HG02870 (cell line): Measurements from ENCODE around the gene DMD.
A peak's percentile ranks its signal among the peaks of the same experiment; 100 is the strongest.

Experiments used
- ATAC-seq: cut with Tn5 transposase; IDR thresholded peaks from one replicate; pipeline ENCODE4 v1.9.1; 2021; ENCODE audit warnings: mild to moderate bottlenecking, moderate library complexity; ENCODE audit not compliant: unreplicated experiment

DMD gene

DNA sequence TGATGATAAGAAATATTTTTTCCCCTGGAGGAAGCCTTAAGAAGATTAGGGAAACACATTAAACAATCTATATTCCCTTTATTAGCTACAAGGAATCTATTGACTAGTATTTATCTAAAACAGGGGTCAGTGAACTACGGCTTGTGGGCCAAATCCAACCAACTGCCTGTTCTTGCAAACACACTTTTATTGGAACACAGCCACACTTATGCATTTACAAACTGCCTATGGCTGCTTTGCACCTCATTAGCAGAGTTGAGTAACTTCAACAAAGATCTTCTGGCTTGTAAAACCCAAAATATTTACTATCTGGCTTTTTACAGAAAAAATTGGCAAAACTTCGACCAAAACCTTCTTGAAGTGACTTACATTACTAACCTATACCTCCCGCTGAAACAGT is 1405.6 kb downstream of the DMD start:
- ATAC-seq: no peak

DNA sequence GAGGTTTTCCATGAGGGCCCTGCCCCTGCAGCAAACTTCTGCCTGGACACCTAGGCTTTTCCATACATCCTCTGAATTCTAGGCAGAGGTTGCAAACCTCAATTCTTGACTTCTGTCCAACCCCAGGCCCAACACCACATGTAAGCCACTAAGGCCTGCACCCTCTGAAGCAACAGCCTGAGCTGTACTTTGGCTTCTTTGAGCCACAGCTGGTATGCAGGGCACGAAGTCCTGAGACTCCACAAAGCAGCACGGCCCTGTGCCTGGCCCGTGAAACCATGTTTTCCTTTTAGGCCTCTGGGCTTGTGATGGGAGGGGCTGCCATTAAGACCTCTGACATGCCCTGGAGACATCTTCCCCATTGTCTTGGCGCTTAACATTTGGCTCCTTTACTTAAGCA is 1411.1 kb downstream of the DMD start:
- no peak for ATAC-seq

DNA sequence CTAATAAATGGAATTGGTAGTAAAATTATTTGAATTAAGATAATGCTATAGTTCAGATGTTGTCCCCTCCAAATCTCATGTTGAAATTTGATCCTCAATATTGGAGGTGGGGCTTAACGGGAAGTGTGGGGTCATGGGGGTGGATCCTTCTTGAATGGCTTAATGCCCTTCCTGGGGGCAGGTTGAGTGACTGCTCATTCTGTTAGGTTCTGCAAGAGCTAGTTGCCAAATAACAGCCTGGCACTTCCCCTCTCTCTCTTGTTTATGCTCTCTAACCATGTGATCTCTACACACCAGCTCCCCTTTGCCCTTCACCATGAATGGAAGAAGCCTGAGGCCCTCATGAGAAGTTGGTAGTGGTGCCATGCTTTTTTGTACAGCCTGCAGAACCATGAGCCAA is 1414.7 kb downstream of the DMD start:
- no peak for ATAC-seq

DNA sequence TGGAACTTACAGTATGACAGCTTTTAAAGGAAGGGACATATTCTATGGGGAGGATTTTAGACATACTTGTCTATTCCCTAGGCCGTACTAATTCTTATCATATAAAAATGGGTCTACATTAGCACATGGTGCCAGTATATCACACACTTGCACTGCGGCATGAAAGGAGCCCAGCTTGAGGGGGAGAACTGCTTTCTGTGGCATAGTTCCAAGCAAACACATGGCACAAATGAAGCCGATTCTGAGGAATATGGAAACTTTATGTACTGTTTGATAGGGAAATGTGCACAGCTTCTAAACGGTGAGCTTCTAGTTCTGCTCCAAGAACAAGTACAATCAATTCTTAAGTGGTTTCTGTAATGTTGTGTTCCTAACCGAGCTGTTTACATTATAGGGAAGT is 1463.9 kb downstream of the DMD start:
- no peak for ATAC-seq

DNA sequence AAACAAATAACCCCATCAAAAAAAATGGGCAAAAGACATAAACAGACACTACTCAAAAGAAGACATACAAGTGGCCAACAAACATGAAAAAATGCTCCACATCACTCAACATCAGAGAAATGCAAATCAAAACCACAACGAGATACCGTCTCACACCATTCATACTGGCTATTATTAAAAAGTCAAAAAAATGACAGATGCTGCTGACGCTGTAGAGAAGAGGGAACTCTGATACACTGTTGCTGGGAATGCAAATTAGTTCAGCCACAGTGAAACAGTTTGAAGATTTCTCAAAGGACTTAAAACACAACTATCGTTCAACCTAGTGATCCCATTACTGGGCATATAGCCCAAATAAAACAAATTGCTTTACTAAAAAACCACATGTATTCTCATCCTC is 1468.3 kb downstream of the DMD start:
- ATAC-seq: no peak

DNA sequence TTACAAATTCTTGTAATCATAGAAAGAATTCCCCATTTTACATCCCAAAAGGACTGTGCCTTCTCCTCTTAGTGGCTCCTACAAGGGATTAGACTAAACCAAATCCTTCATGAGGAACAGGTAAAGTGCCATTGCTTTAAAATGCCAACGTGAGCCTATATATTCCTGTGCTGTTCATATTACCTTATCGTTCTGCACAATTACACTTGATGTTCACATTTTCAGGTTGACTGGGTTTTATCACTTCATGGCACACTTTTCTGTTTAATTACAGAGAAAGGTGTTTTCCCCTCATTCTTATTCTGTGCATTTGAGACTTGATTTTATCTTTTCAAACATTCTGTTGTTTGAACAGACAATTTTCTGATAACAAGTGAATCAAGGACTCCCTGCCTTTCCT is 1493.9 kb downstream of the DMD start:
- ATAC-seq: no peak

DNA sequence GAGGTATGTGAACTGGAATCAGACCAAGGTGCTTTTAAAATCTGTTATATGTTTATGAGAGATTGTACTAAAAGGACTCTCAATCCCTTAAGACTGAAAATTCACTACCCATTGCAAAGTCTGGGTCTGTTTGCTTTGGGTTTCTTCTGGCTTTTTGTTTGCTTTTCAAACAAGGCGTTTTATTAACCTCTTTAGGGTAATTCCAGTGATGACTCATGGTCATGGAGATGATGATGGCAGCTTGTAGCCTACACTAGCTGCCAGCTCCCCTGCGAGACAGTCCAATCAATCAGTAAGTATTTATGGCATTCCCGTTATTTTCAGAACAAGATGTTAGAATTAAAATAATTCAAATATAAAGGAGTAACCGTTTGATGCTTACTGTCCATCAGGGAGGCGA is 1495.7 kb downstream of the DMD start:
- ATAC-seq: no peak

DNA sequence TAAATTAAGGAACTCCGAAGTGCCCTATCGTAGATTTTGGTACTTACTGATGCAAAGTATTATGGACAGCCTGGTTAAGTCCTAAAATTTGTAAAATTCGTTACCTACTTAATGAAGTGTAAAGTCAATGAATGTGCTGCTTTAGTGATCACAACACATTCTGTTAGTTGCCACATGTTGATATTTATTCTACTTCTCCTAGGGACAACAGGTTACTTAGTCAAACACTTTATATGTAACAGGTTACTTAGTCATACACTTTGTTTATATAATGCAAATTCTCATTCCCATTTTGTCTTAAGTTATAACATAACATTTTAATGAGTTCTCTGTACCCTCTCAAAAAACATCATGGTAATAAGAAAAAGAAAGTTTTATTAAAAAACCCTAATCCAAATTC is 1496.6 kb downstream of the DMD start:
- no peak for ATAC-seq

DNA sequence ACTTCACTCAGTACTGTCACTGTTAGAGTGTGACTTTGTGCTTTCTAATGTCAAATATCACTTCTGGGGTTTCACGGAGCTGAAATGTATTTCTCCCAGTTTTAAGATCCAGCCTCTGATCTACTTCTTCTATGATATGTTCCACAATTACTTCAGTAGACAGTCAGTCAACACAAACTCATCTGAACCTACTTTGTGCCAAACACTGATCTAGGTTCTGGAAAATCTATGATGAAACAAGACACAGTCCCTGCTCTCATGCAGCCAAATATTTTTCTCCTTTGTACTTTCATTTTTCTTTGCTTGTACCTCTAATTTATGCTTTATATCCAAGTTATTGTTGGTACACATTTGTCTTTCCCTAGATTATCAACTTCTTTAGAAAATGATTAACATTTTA is 1498.2 kb downstream of the DMD start:
- ATAC-seq: no peak

DNA sequence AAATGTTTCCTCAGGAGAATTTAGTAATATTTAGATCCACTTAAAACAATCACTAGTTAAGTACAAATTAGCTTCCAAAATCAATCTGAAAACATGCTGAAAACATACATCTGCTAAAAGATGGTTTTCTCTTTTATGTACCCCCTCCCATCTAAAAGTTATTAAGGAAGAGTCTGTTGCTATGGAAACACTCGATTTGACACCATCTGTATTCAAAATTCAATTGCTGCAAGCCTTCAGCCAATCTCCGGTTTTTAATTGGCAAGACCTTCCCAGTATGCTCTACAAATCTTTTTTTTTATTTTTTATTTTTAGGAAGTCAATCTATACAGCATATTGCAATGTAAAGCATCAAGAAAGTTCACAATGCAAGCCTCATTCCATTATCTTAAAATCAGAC is 1500.2 kb downstream of the DMD start:
- ATAC-seq: no peak

DNA sequence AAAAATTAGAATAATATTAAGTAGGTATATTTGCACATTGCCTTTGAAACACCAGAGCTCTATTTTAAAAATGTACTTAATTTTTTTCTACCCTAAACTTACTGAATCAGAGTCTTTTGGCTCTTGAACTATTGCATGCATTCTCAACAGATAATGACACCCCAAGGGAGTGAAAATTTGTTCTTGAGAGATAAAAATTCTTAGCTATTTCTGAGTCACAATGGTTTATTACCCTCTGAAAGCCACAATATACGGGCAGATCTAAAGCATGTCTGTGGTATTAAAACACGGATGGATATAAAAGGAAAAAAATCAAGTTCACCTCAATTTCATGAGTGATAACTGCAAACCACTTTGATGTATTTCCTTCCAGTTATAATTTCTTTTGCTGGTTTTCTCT is 1503.2 kb downstream of the DMD start:
- no peak for ATAC-seq

DNA sequence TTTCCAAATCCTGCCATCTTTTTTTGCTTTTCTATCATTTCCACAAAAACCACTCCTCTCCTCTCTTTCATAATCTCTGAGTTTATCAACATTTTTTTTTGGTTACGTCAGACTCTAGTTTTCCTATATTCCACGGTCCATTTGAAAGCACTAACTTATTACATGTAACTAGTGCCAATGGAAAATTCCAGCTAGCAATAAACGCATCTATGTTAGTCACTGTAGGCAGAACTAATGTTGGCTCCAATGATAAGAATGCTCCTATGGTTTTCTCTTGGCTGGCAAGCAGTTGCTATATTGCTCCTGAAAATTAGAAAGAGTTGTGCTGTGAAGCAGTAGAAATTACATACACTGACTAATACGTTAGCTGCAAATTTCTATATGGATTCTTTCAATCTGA is 1504.9 kb downstream of the DMD start:
- ATAC-seq: no peak

DNA sequence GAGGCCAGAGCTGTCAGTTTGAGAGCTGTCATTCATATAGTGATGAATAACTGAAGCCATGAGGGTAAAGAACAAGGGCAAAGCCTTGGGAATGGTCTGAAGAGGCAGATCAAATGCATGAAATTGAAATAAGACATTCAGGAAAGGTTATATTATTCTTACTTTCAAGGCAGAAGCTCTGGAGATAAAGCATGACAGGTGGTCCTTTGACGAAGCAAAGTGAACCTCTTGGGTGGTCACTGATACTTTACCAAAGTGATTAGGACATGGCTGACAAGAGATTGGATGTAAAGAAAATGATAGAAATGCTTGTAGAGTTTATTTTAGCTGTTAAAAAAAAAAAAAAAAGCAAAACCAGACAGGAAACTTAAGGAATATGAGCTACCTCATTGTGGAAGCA is 1505.5 kb downstream of the DMD start:
- ATAC-seq: no peak

DNA sequence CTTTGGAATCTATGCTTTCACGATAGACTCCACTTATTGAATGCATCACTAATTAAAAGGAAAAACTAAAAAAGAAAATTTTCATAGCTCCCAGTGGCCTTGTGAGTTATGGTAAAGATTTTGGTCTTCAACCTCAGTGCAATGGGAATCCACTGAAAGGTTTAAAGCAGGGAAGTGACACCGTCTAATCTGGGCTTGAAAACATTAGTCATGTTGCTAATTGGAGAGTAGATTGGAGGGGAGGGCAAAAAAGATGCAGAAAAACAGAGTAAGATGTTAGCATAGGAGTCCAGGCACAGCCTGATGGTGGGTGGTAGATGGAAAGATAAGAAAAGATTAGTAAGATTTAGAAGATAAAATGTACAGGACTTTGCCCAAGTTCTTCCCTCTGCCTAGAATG is 1506.4 kb downstream of the DMD start:
- ATAC-seq: no peak

DNA sequence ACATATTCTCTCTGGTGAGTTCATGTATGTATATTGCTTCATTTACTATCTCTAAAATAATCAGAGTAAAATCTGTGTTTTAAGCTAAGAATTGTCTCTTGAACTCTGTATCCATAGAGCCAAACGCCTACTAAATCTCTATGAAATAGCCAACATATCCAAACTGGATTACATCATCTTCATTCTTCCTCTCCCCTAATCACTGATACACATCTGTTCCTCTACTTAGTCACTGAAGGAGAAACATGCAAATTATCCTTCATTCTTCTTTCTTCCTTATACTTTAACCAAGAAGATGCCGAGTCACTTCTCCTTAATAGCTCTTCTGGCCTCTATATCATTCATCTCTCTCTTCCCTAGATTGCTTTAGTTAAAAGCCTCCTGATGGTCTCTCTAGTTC is 1509.1 kb downstream of the DMD start:
- no peak for ATAC-seq

DNA sequence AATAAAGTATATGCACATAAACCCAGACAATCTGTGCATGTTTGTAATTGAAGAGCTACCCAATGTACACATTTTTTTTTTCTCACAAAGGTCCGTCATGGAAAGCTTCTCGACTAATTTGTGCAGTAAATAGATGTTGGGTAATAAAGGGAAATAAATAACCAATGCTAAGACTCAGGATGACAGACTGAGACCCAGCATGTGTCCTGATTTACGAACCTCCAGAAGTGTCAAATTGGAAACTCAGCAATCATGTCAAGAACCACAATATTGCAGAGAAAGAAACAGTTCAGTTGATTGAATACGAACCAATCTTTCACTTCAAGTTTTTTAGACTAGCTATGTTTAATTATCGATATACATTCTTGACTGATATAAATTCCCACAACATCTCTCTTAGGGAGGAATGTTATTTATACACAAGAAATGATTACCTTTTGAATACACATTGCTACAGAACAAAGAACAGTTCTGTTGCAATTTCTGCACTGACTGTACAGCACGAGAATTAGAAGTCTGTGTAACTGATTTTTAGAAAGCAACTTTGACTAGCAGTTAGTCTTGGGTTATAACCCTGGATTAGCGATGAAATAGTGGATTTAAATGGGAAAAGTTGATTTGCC is 1513.9 kb downstream of the DMD start:
- no peak for ATAC-seq

DNA sequence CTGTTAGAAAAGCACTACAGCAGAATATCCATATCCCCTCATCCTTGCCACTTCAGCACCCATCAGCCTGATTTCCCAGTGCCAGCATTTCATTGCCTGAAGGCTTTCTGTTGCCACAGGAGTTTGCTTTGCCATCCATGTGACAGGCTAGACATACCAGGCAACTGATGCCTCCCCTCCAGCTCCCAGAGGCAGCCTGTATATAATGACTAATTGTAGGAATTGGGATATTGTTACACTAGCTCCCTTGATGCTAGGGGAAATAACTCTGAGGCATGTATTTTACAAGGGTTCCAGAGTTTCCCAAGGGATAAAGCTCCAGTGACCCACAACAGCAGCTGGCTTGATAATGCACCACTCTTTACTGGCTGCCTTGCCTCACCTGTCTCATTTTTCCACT is 1531.5 kb downstream of the DMD start:
- no peak for ATAC-seq

DNA sequence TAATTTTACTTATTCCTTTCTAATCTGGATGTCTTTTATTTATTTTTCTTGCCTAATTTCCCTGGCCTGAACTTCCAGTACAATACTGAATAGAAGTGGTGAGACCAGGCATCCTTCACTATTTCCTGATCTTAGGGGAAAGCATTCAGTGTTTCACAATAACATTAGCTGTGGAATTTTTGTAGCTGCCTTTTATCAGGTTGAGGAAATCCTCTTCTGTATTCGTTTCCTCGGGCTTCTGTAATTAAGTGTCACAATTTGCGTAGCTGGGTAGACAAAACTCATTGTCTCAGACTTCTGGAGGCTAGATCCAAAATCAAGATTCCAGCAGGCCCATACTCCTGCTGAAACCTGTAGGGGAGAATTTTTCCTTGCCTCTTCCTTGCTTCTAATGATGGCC is 1541.1 kb downstream of the DMD start:
- no peak for ATAC-seq

DNA sequence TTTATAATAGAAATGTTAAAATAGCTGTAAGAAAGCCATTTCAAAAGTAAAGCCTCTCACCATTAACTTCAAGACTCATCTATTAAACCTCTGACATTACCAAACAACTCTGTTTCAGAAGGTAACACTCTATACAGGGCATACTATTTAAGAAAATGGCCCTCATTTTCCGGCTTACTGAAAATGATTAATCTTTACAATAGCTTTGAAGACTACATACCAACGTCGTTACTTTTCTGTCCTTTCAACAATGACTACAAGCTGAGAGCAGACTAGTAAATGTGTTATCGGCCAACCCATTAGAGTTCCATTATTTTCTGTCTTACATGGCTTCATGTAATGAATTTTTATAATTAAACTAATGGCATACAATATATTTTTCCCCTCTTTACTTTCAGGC is 1545.9 kb downstream of the DMD start:
- ATAC-seq: no peak

DNA sequence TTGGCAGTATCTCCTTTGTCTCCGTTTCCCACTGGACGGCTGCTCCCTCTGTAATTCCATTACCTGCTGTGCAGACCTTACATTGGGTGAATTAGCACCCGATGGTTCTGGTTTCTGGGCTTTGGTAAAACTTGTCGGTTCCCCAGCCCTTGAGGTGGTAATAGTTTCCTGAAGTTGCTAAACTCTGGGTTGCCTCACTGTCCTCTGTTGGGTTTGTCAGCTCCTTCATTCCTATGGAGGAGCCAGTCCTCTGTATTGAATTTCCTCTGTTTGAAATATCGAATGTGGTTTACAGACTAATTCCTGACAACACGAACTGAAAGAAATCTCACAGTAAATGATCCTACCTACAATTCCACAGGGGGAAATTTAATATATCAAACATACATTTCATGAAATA is 1548.2 kb downstream of the DMD start:
- ATAC-seq: no peak

DNA sequence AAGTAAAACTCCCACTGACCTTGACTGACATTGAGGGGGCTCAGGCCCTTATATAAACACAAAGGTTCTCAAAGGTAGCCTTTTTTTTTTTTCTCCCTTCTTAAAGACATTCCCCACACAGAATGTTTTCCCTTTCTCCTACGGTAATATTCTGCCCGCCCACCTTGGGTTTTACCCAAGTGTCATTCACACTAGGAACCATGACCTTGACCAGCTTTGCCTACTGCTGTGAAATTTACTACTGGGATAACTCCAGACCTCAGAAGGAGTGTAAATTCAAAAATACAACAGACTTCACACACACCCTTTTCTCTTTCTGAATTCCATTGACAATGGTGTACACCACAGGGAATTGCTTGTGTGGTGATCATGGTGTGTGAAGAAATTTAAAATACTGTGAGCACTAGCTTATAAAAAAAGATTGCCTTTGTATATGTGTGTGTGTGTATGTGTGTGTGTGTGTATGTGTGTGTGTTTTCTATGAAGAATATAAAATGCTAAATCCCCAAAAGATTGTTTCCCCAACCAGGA is 1550.0 kb downstream of the DMD start:
- ATAC-seq: no peak

DNA sequence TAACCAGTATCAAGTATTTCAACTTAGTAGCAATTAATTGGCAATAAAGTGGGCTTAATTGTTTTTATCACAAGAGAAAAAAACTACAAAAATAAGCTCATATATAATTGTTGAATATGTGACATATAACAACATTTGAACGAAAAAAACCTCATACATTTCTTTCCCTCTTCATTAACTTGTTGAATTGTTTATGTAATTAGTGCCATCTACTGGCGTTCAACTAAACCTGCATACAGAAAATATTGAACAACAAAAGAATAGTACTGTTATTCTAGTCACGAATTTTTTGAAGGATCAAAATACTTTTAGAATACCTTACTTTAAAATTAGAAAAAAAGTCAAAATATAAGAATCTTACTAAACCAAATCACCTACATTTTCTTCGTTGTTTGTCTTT is 1553.0 kb downstream of the DMD start:
- no peak for ATAC-seq

DNA sequence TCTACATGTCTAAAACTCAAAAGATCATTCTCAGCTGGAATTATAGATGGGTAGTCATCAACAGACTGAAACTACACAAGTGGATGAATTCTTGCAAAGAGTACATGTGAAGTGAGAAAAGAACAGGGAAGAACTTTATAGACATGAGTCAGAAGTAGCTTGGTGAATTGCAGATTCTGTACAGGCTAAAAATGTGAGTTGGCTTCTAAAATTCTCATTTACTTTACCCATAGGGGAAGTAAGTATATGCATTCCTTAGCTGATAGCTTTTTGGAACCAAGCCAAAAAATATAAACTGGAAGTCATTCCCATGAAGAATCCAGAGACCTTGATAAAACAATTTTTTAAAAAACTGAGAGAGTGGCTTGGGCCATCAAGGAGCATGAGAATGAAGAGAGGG is 1555.3 kb downstream of the DMD start:
- peak; percentile 76 for ATAC-seq
